GM10847 (cell line): Measurements from ENCODE around the gene ZNF783.

Experiments used
- POLR2A ChIP-seq: IDR thresholded peaks from 2 replicates; pipeline ENCODE4 v1.6.1; 2011; ENCODE audit not compliant: insufficient read length; ENCODE audit errors: extremely low read depth

Gene ZNF783

GRCh38 chr7:149291036-149291780 lies 29.2 kb downstream of the ZNF783 start:
- TF ChIP-seq POLR2A = no peak

GRCh38 chr7:149291781-149292461 lies 29.9 kb downstream of the ZNF783 start:
- no peak for TF ChIP-seq POLR2A

GRCh38 chr7:149292462-149292823 lies 30.4 kb downstream of the ZNF783 start:
- TF ChIP-seq POLR2A = no peak

- no peak for TF ChIP-seq POLR2A
Observed at GRCh38 chr7:149293338-149293737, 31.3 kb downstream of the ZNF783 start.

GRCh38 chr7:149293946-149294633 lies 32.1 kb downstream of the ZNF783 start:
- TF ChIP-seq POLR2A = no peak

- no peak for TF ChIP-seq POLR2A
Observed at GRCh38 chr7:149294634-149295480, 32.9 kb downstream of the ZNF783 start.

GRCh38 chr7:149295481-149295850 lies 33.5 kb downstream of the ZNF783 start:
- no peak for TF ChIP-seq POLR2A

GRCh38 chr7:149296368-149296767 lies 34.4 kb downstream of the ZNF783 start:
- TF ChIP-seq POLR2A = no peak

- no peak for TF ChIP-seq POLR2A
Observed at GRCh38 chr7:149297034-149297755, 35.2 kb downstream of the ZNF783 start.

GRCh38 chr7:149300620-149301285 lies 38.8 kb downstream of the ZNF783 start:
- TF ChIP-seq POLR2A = no peak

GRCh38 chr7:149302222-149302621 lies 40.2 kb downstream of the ZNF783 start:
- TF ChIP-seq POLR2A = no peak

- no peak for TF ChIP-seq POLR2A
Observed at GRCh38 chr7:149302865-149303264, 40.9 kb downstream of the ZNF783 start.

- no peak for TF ChIP-seq POLR2A
Observed at GRCh38 chr7:149304006-149304405, 42.0 kb downstream of the ZNF783 start.

- no peak for TF ChIP-seq POLR2A
Observed at GRCh38 chr7:149306854-149307253, 44.9 kb downstream of the ZNF783 start.
